ENCODE measurements around the gene RND1.
A peak's percentile ranks its signal among the peaks of the same experiment; 100 is the strongest.
"Not testable (repeated sequence)": the region's sequence is repeated elsewhere in the genome, so short reads cannot be mapped to it uniquely, and the experiment has no call there.

RND1 gene

GRCh38 chr12:48866052-48866711 lies 512 bp upstream of the RND1 start:
- no peak for DNase-seq

GRCh38 chr12:48863291-48863690 lies 2.4 kb downstream of the RND1 start:
- no peak for DNase-seq

- DNase-seq = no peak
Measured at GRCh38 chr12:48862760-48863159, 2.9 kb downstream of the RND1 start.

- DNase-seq = no peak
Measured at GRCh38 chr12:48861111-48861510, 4.6 kb downstream of the RND1 start.

DNA sequence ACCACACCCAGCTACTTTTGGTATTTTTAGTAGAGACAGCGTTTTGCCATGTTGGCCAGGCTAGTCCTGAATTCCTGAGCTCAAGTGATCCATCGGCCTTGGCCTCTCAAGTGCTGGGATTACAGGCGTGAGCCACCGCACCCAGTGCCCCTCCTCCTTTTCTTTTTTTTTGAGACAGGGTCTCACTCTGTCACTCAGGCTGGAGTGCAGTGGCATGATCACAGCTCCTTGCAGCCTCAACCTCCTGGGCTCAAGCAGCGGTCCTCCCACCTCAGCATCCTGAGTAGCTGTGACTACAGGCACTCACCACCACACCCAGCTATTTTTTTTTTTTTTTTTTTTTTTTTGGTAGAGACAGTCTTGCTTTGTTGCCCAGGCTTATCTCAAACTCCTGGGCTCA lies 5.4 kb downstream of the RND1 start:
- not testable (repeated sequence) for DNase-seq

DNA sequence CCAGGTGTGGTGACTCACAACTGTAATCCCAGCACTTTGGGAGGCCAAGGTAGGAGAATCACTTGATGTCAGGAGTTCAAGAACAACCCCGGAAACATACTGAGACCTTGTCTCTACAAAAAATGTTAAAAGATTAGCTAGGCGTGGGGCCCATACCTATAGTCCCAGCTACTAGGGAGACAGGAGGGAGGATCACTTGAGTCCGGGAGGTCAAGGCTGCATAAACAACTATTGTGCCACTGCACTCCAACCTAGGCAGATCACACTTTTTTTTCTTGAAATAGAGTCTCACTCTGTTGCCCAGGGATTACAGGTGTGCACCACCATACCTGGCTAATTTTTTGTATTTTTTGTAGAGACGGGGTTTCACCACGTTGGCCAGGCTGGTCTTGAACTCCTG lies 6.1 kb downstream of the RND1 start:
- DNase-seq = no peak

- no peak for DNase-seq
Measured at GRCh38 chr12:48858043-48858442, 7.6 kb downstream of the RND1 start.

DNA sequence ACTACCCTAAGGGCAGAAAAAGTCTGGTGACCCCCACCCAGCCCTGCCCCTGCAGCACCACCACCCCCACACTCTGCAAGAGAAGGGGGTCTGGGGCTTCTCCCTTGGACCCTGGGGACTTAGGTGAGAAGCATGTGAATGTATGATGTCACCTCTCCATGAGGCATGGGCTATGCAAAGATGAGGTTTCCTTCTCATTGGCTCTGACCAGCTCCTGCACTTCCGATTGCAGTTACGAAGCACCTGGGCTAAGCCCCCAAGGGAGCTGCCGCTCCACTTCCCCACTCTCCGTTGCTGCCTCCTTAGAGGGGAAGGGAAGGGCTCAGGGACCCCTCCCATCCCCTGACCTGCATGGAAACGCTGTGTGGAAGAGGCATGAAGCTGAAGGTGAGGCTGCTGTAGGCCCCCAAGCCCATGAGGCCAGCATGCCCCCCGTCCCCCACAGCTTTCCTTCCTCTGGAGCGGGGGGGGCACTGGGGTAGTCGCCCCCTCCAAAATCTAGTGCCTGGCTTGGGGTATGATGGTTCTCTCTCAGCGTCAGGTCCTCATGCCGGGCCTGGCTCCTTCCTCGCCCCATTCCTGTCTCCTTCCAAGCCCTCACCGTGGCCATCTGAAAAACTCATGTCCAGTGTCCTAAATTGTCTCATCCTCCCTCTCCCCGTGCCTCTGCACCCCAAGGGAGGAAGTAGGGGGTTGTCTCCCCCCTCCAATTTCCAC lies 8.2 kb downstream of the RND1 start:
- DNase-seq = no peak

GRCh38 chr12:48856379-48856778 lies 9.3 kb downstream of the RND1 start:
- DNase-seq = no peak

DNA sequence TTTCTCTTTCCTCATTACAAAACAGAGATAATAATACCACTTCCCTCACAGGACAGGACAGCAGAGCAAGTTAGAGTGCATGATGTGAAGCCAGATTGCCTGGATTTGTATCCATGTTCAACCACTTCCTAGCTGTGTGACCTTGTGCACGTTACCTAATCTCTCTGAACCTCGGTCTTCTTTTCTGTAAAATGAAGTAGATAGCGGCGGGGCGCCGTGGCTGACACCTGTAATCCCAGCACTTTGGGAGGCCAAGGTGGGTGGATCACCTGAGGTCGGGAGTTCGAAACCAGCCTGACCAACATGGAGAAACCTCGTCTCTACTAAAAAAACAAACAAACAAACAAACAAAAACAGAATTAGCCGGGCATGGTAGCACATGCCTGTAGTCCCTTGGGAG lies 10.7 kb downstream of the RND1 start:
- DNase-seq = not testable (repeated sequence)

GRCh38 chr12:48854488-48854887 lies 11.2 kb downstream of the RND1 start:
- no peak for DNase-seq

DNA sequence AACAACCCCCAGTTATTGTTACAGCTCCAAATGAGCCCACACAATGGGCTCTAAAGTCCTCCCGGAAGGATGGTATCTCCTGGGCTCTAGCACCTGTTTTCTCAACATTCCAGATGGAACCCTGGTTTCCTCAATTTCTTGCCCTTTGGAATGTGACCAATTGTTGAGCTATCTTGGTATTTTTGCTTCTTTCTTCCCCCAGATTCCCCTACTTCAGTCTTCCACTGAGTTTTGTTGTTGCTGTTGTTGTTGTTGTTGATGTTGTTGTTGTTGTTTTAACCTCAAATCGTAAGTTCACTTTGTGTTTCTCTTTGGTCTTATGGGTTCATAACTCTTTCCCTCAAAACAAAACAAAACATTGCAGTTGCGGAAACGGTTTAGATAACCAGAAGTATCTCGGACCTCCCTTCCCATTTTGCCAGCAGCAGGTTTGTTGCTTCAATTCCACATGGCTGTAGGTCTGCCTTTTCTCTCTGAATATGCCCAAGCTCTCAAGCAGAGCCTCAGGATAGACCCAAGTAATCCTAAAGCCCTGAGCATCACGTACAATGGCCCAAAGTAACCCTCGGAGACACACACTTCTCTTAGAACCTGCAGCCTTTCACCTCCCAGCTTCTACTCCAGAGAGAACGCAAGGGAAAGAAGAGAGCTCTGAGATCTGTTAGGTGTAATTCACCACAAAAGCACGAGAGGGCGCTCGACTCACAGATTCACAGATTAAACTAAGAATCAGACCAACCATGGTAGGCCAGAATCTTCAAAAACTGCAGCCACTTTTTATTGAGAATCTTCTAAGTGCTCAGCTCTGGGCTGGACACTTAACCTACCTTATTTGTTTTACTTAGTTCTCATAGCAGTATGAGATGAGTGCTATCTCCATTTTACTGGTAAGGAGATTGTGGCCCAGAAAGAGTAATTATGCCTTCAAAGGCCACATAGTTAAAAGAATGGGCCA lies 12.7 kb downstream of the RND1 start:
- peak; percentile 90 for DNase-seq

GRCh38 chr12:48851883-48852733 lies 13.6 kb downstream of the RND1 start, which contains the start of gene DDX23:
Gene DDX23, minus strand, starts transcription at chr12:48852163. Its CDS starts 6,381 bp downstream, at chr12:48845782.
- peak; percentile 98 for DNase-seq

DNA sequence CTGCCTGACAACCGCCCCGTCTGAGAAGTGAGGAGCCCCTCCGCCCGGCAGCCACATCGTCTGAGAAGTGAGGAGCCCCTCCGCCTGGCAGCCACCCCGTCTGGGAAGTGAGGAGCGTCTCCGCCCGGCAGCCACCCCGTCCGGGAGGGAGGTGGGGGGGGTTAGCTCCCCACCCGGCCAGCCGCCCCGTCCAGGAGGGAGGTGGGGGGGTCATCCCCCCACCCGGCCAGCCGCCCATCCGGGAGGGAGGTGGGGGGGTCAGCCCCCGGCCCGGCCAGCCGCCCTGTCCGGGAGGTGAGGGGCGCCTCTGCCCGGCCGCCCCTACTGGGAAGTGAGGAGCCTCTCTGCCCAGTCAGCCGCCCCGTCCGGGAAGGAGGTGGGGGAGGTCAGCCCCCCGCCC lies 23.6 kb downstream of the RND1 start:
- peak; percentile 12 for DNase-seq

GRCh38 chr12:48838048-48838447 lies 27.6 kb downstream of the RND1 start:
- DNase-seq = no peak

- DNase-seq = no peak
Measured at GRCh38 chr12:48832321-48833060, 33.2 kb downstream of the RND1 start.

DNA sequence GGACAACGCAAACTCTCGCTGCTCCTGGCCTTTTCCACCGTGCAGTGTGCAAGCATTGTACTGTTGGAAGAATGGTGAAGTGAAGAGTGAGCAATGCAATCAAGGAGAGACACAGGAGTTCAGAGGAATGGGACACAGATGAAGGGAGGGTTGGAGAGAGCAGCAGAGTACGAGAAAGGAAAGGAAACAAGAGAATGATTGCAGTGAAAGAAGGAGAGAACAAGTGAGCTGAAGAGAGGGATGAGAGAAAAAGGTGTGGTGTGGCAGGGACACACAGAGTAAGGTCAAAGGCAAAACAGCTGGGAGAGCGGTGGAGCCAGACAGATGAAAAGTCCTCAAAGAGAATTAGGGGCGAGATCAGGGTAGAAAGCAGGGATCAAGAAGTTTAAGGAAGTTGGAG lies 34.4 kb downstream of the RND1 start:
- DNase-seq = no peak

DNA sequence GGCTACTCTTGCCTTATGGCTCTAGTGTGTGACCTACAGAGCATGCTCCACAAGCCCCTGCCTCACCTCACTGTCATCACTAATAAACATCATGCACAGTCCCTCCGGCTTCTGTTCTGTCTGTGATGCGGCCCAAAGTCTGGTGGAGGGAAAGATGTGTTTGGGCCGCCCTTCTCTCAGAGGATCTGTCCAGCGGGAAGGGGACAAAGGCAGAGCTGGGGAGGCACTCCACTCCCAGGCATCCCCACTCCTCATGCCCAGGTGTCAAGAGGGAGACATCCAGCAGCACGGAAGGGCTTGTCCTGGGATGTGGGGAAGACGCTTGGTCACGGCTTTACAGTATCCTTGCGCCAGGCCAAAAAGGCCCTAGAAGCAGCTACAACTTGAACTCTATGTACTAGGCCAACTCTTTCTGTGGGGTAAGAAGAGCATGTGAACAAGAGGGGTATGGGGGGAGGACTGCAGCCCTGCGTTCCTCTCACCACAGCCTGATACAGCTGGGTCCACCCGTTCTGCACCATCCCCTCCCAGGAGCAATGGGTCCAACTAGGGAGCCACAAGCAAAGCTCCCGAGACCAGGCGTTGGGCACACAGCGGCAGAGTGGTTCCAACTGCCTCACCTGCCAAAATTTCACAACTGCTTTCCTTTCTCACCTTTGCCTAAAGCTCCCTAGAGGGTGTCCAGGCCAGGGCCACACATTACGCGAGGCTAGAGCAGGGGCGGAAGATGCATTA lies 36.7 kb downstream of the RND1 start:
- peak; percentile 8 for DNase-seq

- no peak for DNase-seq
Measured at GRCh38 chr12:48828293-48828692, 37.4 kb downstream of the RND1 start.

GRCh38 chr12:48827513-48828096 lies 38.1 kb downstream of the RND1 start:
- DNase-seq = no peak

GRCh38 chr12:48827026-48827425 lies 38.6 kb downstream of the RND1 start:
- no peak for DNase-seq
